Testis (tissue), 3 donors: ENCODE data around the gene GPR176. TPM values are rescaled to one million over a fixed set of nuclear protein-coding genes. Genes with fewer than 3 reads are reported as not detected.

Experiments used
- DNase-seq: peaks from one replicate; pipeline ENCODE4 v3.0.0-alpha.2; 2019
- H3K27ac ChIP-seq, 2 donors: fragments of 200-600 bp; sonication (generic); one replicate each; pipeline ENCODE4 v1.5.1; 2019
- H3K27me3 ChIP-seq: fragments of 200-600 bp; sonication (generic); one replicate; pipeline ENCODE4 v1.5.1; 2019
- H3K36me3 ChIP-seq: fragments of 200-600 bp; sonication (generic); one replicate; pipeline ENCODE4 v1.5.1; 2017; ENCODE audit warnings: low read depth; ENCODE audit errors: missing control alignments
- H3K4me1 ChIP-seq: fragments of 200-600 bp; sonication (generic); one replicate; pipeline ENCODE4 v1.5.1; 2019
- H3K4me3 ChIP-seq, 2 donors: fragments of 200-600 bp; sonication (generic); one replicate each; pipeline ENCODE4 v1.5.1; 2017 to 2019
- H3K9me3 ChIP-seq: fragments of 200-600 bp; sonication (generic); one replicate; pipeline ENCODE4 v1.5.1; 2017
- POLR2A ChIP-seq: fragments of 450-650 bp; IDR thresholded peaks from one replicate; pipeline ENCODE4 v1.6.1; 2017; ENCODE audit warnings: antibody characterized with exemption, mild to moderate bottlenecking, moderate library complexity
- WGBS, 2 donors: methylation state at CpG; one replicate each; pipeline ENCODE4 v1.1.5; 2018; 5-methylcytosine and 5-hydroxymethylcytosine counted together
- intact Hi-C: fragments of 100-400 bp; cut with DNase I; formaldehyde crosslinking; loops from one replicate; pipeline ENCODE4 v1.15.1; 2023; ENCODE audit warnings: low total_unique reads
- polyA plus RNA-seq: library from polyadenylated mRNA; stranded (reverse); fragments of 350-450 nt; fragmentation: Illumina TruSeq; extraction: RNeasy Lipid Tissue Mini Kit (QIAGEN cat#74804); gene quantifications from one replicate; pipeline ENCODE4 v1.2.3, GENCODE V29; 2014; ENCODE audit warnings: low read depth, low replicate concordance; ENCODE audit not compliant: insufficient read depth
- total RNA-seq, 2 donors: library from RNA; depleted of rRNA; stranded (reverse); fragments of >200 nt; gene quantifications; one replicate each; pipeline ENCODE4 v1.2.3, GENCODE V29; 2016
- TF ChIP-seq, protein P1 (sequence below), 3 experiments: fragments of 450-650 bp in 2 of 3; fragments of 200-600 bp in 1 of 3; sonication (generic) in 1 of 3; IDR thresholded peaks; one replicate each; pipeline ENCODE4 v1.5.1; 2016 to 2019; ENCODE audit warnings: antibody characterized with exemption in 3 of 3, mild to moderate bottlenecking in 2 of 3, moderate library complexity in 1 of 3

The GPR176 gene
- total and polyA plus RNA-seq, 3 donors from 2014 or later = 22.0 to 34.1 (median 23.1) TPM

DNA sequence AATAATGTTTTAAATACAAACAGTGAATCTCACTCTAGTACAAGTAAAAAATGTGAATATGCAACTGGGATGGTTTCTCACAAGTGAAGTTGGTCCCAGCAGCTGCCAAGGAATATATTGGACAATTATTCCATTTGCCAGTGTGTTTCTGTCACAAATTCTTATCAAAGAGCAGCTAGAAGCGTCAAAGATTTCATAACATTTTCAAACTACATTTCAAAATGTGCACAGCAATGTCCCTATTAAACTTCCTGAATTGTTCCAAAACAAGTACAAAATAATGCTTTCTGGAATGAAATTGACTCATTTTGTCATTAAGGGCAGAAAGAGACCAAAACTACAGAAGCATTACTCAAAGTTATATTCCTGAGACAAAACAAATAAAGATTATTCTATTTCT is 38.3 kb downstream of the GPR176 start:
- 37 to 53% methylated on average over 1 of the region's 1 CpG for WGBS, 2 donors
- no peak for DNase-seq
- H3K27me3 ChIP-seq = no peaks in the 10 kb centered on the region
- no peaks in the 10 kb centered on the region for H3K9me3 ChIP-seq
- H3K4me3 ChIP-seq = no peak overlapping the region
- H3K4me1 ChIP-seq = no peaks in the 10 kb centered on the region
- no peak overlapping the region for H3K27ac ChIP-seq
- no peak for TF ChIP-seq POLR2A
- TF ChIP-seq, protein P1, sequence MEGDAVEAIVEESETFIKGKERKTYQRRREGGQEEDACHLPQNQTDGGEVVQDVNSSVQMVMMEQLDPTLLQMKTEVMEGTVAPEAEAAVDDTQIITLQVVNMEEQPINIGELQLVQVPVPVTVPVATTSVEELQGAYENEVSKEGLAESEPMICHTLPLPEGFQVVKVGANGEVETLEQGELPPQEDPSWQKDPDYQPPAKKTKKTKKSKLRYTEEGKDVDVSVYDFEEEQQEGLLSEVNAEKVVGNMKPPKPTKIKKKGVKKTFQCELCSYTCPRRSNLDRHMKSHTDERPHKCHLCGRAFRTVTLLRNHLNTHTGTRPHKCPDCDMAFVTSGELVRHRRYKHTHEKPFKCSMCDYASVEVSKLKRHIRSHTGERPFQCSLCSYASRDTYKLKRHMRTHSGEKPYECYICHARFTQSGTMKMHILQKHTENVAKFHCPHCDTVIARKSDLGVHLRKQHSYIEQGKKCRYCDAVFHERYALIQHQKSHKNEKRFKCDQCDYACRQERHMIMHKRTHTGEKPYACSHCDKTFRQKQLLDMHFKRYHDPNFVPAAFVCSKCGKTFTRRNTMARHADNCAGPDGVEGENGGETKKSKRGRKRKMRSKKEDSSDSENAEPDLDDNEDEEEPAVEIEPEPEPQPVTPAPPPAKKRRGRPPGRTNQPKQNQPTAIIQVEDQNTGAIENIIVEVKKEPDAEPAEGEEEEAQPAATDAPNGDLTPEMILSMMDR (IDR thresholded peaks at IDR 0.05) = no peak
- intact Hi-C loops = no loop called here
- H3K36me3 ChIP-seq = no peaks in the 10 kb centered on the region

DNA sequence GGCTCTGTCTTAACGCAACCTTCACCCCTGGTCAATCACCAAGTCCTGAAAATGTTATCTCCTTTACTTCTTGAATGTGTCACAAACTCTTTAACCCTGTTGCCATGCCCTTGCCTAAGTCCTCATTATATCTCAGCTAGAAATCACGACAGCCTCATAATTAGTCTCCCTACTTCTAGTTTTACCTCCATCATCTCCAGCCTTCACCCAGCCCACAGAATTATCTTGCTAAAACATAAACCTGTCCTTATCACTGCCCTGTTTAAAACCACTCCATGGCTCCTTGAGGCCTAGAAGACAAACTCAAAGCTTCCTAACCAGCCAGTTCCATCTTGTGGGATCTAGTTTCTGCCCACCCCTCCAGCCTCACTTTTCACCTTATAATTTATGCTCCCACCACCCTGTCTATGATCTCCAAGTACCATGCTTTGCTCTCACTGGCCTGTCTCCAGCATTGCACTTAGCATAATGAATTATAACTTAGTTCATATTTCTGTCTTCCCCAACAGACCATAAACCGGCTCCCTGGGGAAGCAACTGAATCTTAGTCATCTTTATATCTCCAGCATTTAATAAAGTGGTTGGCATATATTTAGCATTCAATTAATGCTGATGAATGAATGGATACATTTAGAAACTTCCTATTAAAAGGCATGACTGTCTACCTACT is 39.2 kb downstream of the GPR176 start:
- intact Hi-C loops = no loop called here
- WGBS, 2 donors = 95 to 99% methylated on average over 3 of the region's 3 CpGs
- TF ChIP-seq, protein P1 (IDR thresholded peaks at IDR 0.05) = no peak
- TF ChIP-seq POLR2A = no peak
- no peak for DNase-seq
- no peaks in the 10 kb centered on the region for H3K27me3 ChIP-seq
- no peaks in the 10 kb centered on the region for H3K9me3 ChIP-seq
- no peaks in the 10 kb centered on the region for H3K36me3 ChIP-seq
- no peak overlapping the region for H3K27ac ChIP-seq
- no peaks in the 10 kb centered on the region for H3K4me1 ChIP-seq
- no peak overlapping the region for H3K4me3 ChIP-seq

- Histone ChIP-seq H3K36me3 (no peaks in the 10 kb centered on the region), H3K9me3 (no peaks in the 10 kb centered on the region), H3K27ac (no peak overlapping the region), H3K4me1 (no peaks in the 10 kb centered on the region), H3K4me3 (no peak overlapping the region), H3K27me3 (no peaks in the 10 kb centered on the region)
- 94% methylated on average over 1 of the region's 1 CpG for WGBS, 2 donors
- no peak for DNase-seq
- intact Hi-C loops = no loop called here
- TF ChIP-seq POLR2A = no peak
- TF ChIP-seq, protein P1 (IDR thresholded peaks at IDR 0.05) = no peak
Observed at GRCh38 chr15:39878406-39878785, 41.7 kb downstream of the GPR176 start.

GRCh38 chr15:39874890-39875549 is 45.0 kb downstream of the GPR176 start:
- WGBS, 2 donors = 73 to 78% methylated on average over 9 of the region's 9 CpGs
- DNase-seq = peak; percentile 59
- Histone ChIP-seq H3K36me3 (no peaks in the 10 kb centered on the region), H3K9me3 (no peaks in the 10 kb centered on the region), H3K4me3 (no peak overlapping the region), H3K27ac (no peak overlapping the region), H3K4me1 (no peaks in the 10 kb centered on the region), H3K27me3 (no peaks in the 10 kb centered on the region)
- TF ChIP-seq POLR2A = no peak
- TF ChIP-seq, protein P1 (IDR thresholded peaks at IDR 0.05) = peak; percentile 39 to 59 (median 39)
- intact Hi-C loops = no loop called here
